Smooth muscle cell (in vitro differentiated cells): ENCODE results near the gene TSPEAR. TPM values are rescaled to one million over a fixed set of nuclear protein-coding genes. Genes with fewer than 3 reads are reported as not detected.

Experiments used
- DNase-seq: peaks from one replicate; lab custom pipeline; 2025; ENCODE audit not compliant: unreplicated experiment; lab: John Stamatoyannopoulos, UW
- H2AFZ ChIP-seq: fragments of 200-600 bp; sonication (generic); 2 replicates; pipeline ENCODE4 v1.6.0; 2016; ENCODE audit warnings: antibody characterized with exemption, low read depth, mild to moderate bottlenecking
- H3F3A ChIP-seq: fragments of 200-600 bp; sonication (generic); 2 replicates; pipeline ENCODE4 v1.6.0; 2017; ENCODE audit warnings: antibody characterized with exemption, low read depth
- H3K27ac ChIP-seq: fragments of 200-600 bp; sonication (generic); 2 replicates; pipeline ENCODE4 v1.5.1; 2016; ENCODE audit warnings: low read depth, mild to moderate bottlenecking
- H3K27me3 ChIP-seq: fragments of 200-600 bp; sonication (generic); 2 replicates; pipeline ENCODE4 v1.6.1; 2016; ENCODE audit warnings: low read depth, mild to moderate bottlenecking
- H3K36me3 ChIP-seq: fragments of 200-600 bp; sonication (generic); 2 replicates; pipeline ENCODE4 v1.5.1; 2016; ENCODE audit warnings: low read depth
- H3K4me1 ChIP-seq: fragments of 200-600 bp; sonication (generic); 2 replicates; pipeline ENCODE4 v1.5.1; 2016; ENCODE audit warnings: low read depth
- H3K4me2 ChIP-seq: fragments of 200-600 bp; sonication (generic); 2 replicates; pipeline ENCODE4 v1.6.0; 2016; ENCODE audit warnings: mild to moderate bottlenecking
- H3K4me3 ChIP-seq: fragments of 200-600 bp; sonication (generic); 2 replicates; pipeline ENCODE4 v1.5.1; 2016; ENCODE audit warnings: mild to moderate bottlenecking
- H3K79me2 ChIP-seq: fragments of 200-600 bp; sonication (generic); 2 replicates; pipeline ENCODE4 v1.6.0; 2016; ENCODE audit warnings: low read depth, mild to moderate bottlenecking
- H3K9ac ChIP-seq: fragments of 200-600 bp; sonication (generic); 2 replicates; pipeline ENCODE4 v1.6.0; 2016; ENCODE audit warnings: low read depth
- H3K9me3 ChIP-seq: fragments of 200-600 bp; sonication (generic); replicated peaks from 2 replicates; pipeline ENCODE4 v1.5.1; 2016; ENCODE audit warnings: low read depth
- H4K20me1 ChIP-seq: fragments of 200-600 bp; sonication (generic); 2 replicates; pipeline ENCODE4 v1.6.0; 2016; ENCODE audit warnings: low read depth
- CTCF ChIP-seq: fragments of 200-600 bp; sonication (generic); IDR thresholded peaks from 2 replicates; pipeline ENCODE4 v1.5.1; 2017; ENCODE audit warnings: borderline replicate concordance, mild to moderate bottlenecking, antibody characterized with exemption; ENCODE audit not compliant: insufficient read depth, poor library complexity, severe bottlenecking
- WGBS: methylation state at CpG from one replicate; pipeline ENCODE4 v1.1.7; 2016; ENCODE audit warnings: low lambda C conversion rate; 5-methylcytosine and 5-hydroxymethylcytosine counted together
- polyA plus RNA-seq: library from polyadenylated mRNA; unstranded; fragments of >200 nt; fragmentation: Nextera tagmentation; extraction: Ambion mirVana; gene quantifications from 2 replicates; pipeline ENCODE4 v1.2.1, GENCODE V29; 2016
- total RNA-seq: library from RNA; depleted of rRNA; stranded (reverse); fragments of >200 nt; gene quantifications from 2 replicates; pipeline ENCODE4 v1.2.3, GENCODE V29; 2014

Gene TSPEAR
- total and polyA plus RNA-seq, 2 experiments from 2014 or later: 0.71 TPM; not detected in 1

- Histone ChIP-seq H2AFZ (no peak overlapping the region), H3K4me2 (no peak overlapping the region), H4K20me1 (no peaks in the 10 kb centered on the region), H3K9me3 (no peaks in the 10 kb centered on the region), H3K27me3 (peaks cover 58% of the 10 kb centered on the region), H3F3A (no peaks in the 10 kb centered on the region), H3K27ac (no peak overlapping the region), H3K9ac (no peak overlapping the region), H3K4me3 (no peak overlapping the region), H3K79me2 (no peaks in the 10 kb centered on the region), H3K36me3 (no peaks in the 10 kb centered on the region), H3K4me1 (no peaks in the 10 kb centered on the region)
- WGBS: 78% methylated on average over 2 of the region's 2 CpGs
- DNase-seq: no peak
- TF ChIP-seq CTCF: no peak
Measured at GRCh38 chr21:44718093-44718492, 6.7 kb upstream of the TSPEAR start.

- Histone ChIP-seq H3K9me3 (no peaks in the 10 kb centered on the region), H2AFZ (no peak overlapping the region), H3K4me2 (no peak overlapping the region), H3K4me3 (no peak overlapping the region), H3F3A (no peaks in the 10 kb centered on the region), H3K27me3 (peaks cover 63% of the 10 kb centered on the region), H3K4me1 (no peaks in the 10 kb centered on the region), H3K27ac (no peak overlapping the region), H3K36me3 (no peaks in the 10 kb centered on the region), H3K9ac (no peak overlapping the region), H4K20me1 (no peaks in the 10 kb centered on the region), H3K79me2 (no peaks in the 10 kb centered on the region)
- TF ChIP-seq CTCF: no peak
- no peak for DNase-seq
Measured at GRCh38 chr21:44716984-44717383, 5.6 kb upstream of the TSPEAR start.

GRCh38 chr21:44714905-44715304, 3.5 kb upstream of the TSPEAR start:
- Histone ChIP-seq H3K79me2 (no peaks in the 10 kb centered on the region), H3K27ac (no peak overlapping the region), H3F3A (no peaks in the 10 kb centered on the region), H3K36me3 (no peaks in the 10 kb centered on the region), H4K20me1 (no peaks in the 10 kb centered on the region), H3K27me3 (peaks cover 84% of the 10 kb centered on the region), H3K9ac (no peak overlapping the region), H3K9me3 (no peaks in the 10 kb centered on the region), H3K4me3 (no peak overlapping the region), H3K4me2 (no peak overlapping the region), H3K4me1 (peaks cover 19% of the 10 kb centered on the region), H2AFZ (no peak overlapping the region)
- WGBS: 45% methylated on average over 8 of the region's 8 CpGs
- no peak for TF ChIP-seq CTCF
- DNase-seq: no peak

GRCh38 chr21:44713846-44714245, 2.5 kb upstream of the TSPEAR start:
- Histone ChIP-seq H3K27ac (no peak overlapping the region), H3F3A (no peaks in the 10 kb centered on the region), H3K9me3 (no peaks in the 10 kb centered on the region), H3K36me3 (no peaks in the 10 kb centered on the region), H3K9ac (no peak overlapping the region), H3K4me3 (no peak overlapping the region), H3K4me1 (peaks cover 29% of the 10 kb centered on the region), H3K4me2 (no peak overlapping the region), H3K79me2 (no peaks in the 10 kb centered on the region), H2AFZ (no peak overlapping the region), H3K27me3 (peaks cover 89% of the 10 kb centered on the region), H4K20me1 (no peaks in the 10 kb centered on the region)
- DNase-seq: no peak
- no peak for TF ChIP-seq CTCF
- WGBS: 89% methylated on average over 10 of the region's 10 CpGs
